GM12865 (cell line): Measurements from ENCODE around the gene CYBRD1.

ENCODE experiments used
- DNase-seq: peaks from one replicate; pipeline ENCODE4 v3.0.0; 2010; ENCODE audit warnings: low read depth
- H3K4me3 ChIP-seq: 2 replicates; pipeline ENCODE4 v1.5.1; 2011; ENCODE audit warnings: mild to moderate bottlenecking, low read depth, low read length, control low read depth
- TF ChIP-seq, protein P1 (sequence below): IDR thresholded peaks from 2 replicates; pipeline ENCODE4 v1.5.1; 2011; ENCODE audit warnings: low read length, control low read depth, low read depth, inconsistent platforms; ENCODE audit not compliant: insufficient read depth; ENCODE audit errors: missing control alignments

Gene CYBRD1

DNA sequence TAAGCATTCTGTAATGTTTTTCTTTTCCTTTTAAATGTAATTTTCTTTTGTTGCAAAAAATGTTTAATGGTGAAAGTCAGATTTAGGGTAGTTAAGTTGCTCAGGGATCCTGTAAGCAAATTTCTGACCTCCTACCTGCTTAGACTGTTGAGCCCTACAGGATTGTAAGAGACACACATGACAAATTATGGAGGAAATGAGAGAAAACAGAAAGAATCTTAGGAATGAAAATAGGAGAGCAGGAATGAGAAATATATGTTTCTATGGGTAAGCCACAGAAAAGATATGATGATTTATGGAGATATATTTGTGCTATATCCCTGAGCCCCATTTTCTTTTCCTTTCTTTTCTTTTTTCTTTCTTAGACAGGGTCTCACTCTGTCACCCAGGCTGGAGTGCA lies 28.3 kb downstream of the CYBRD1 start:
- TF ChIP-seq, protein P1, sequence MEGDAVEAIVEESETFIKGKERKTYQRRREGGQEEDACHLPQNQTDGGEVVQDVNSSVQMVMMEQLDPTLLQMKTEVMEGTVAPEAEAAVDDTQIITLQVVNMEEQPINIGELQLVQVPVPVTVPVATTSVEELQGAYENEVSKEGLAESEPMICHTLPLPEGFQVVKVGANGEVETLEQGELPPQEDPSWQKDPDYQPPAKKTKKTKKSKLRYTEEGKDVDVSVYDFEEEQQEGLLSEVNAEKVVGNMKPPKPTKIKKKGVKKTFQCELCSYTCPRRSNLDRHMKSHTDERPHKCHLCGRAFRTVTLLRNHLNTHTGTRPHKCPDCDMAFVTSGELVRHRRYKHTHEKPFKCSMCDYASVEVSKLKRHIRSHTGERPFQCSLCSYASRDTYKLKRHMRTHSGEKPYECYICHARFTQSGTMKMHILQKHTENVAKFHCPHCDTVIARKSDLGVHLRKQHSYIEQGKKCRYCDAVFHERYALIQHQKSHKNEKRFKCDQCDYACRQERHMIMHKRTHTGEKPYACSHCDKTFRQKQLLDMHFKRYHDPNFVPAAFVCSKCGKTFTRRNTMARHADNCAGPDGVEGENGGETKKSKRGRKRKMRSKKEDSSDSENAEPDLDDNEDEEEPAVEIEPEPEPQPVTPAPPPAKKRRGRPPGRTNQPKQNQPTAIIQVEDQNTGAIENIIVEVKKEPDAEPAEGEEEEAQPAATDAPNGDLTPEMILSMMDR, result no peak
- no peak overlapping the region for H3K4me3 ChIP-seq
- DNase-seq, result no peak

DNA sequence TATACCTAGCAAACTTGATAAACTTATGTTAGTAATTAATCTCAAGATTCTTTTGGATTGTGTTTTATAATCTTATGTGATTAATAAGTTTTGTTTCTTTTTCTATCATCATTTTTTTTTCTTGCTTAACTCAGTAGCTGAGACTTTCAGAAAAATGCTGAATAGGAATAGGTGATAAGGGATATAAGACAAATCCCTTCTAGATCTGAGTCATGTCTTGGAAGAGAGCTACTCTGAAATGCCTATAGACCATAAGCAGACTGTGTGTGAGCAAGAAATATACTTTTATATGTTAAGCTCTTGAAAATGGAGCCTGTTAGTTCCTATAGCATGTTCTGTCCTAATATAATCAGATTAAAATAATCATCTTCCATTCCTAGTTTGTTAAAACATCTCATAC lies 29.6 kb downstream of the CYBRD1 start:
- TF ChIP-seq, protein P1, result no peak
- DNase-seq, result no peak
- H3K4me3 ChIP-seq, result no peak overlapping the region

DNA sequence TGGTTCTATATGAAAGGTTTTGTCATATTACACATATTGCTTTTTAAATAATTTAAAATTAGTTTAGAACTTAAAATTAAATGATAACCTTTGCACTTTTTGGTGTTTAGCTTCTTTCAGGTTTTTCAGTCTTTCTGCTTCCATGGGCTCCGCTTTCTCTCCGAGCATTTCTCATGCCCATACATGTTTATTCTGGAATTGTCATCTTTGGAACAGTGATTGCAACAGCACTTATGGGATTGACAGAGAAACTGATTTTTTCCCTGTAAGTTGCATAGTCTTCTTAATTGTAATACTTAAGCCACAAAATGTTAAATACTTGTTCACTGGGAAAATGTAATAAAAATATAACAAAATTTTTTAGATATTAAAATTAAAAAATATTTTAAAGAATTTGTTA lies 31.0 kb downstream of the CYBRD1 start:
- DNase-seq, result no peak
- TF ChIP-seq, protein P1, result no peak
- no peak overlapping the region for H3K4me3 ChIP-seq

DNA sequence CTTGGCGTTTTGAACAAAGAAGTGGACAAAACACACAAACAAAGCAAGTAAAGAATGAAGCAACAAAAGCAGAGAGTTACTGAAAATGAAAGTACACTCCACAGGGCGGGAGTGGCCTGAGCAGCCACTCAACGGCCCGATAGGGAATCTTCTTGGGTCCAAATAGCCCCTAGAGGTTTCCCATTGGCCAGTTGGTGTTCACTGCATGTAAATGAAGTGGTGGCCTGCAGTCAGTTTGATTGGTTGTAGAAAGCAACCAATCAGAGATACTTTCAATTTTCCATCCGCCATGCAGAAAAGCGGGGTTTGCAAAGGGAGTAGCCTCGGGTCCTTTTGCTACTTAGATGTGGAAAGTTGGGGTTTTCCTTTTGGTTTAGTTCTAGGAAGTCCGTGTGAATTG lies 31.6 kb downstream of the CYBRD1 start:
- no peak for DNase-seq
- TF ChIP-seq, protein P1, result no peak
- H3K4me3 ChIP-seq, result no peak overlapping the region

DNA sequence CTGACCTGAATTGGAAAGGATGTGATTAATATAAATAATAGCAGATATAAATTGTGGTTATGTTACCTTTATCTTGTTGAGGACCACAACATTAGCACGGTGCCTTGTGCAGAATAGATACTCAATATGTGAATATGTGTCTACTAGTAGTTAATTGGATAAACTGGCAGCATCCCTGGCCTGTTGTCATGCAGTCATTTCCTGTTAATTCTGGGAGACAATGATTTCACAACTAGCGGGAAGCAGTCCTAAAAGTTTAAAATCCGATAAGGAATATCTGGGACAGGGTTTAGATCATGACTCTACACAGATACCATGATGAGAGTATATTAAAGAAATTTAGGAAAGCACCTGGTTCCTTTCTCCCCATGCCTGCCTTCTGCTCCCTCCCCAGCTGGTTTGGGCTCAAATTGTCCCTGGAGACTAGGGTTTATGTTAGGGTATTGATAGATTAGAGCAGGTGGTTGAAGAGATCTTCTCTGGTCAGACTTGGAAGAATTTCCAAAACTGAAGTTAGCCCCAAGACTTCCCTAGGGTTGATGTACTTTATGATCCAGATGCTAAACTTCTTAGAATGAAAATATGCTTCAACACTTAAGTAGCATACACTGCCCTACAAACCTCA lies 32.8 kb downstream of the CYBRD1 start:
- TF ChIP-seq, protein P1, result no peak
- no peak for DNase-seq
- H3K4me3 ChIP-seq, result no peak overlapping the region

DNA sequence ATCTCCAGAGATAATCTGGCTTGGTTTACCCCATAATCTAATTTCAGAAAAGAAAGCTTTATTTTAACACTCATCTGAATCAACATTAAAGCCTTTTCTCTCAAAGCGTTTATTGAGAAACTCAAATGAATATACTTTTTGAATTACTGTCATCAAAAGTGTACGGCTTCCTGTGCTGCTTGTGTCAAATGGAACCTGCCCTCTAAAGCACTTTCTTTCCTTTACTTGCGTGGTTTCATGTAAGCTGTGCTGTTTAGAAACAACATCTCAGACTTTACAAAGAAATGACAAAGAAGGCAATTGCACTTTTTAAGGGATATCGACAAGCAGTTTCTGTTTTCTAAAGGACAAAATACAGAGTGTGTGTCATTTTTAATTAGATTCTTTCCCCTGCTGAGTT lies 35.1 kb downstream of the CYBRD1 start:
- peak; percentile 28 for DNase-seq
- no peak overlapping the region for H3K4me3 ChIP-seq
- TF ChIP-seq, protein P1, result no peak

DNA sequence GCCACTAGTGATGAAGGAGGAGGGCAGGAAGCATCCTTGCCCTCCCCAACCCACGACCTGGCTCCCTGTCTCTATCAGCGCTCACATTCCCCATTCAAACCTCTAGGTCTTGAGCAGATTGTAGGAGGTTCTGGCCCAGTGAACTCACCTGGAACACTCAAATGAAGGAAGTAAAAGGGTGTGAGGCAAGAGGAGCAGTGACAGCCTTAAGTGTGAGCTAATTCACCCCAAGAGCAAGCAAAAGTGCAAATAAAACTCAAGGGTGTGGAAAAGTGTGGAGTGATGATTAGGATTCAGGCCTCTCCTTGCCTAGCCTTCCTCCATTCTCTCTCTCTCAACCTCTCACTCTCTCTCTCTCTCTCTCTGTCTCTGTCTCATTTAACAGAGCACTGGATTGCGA lies 41.0 kb downstream of the CYBRD1 start:
- TF ChIP-seq, protein P1, result no peak
- DNase-seq, result no peak
- H3K4me3 ChIP-seq, result no peak overlapping the region
